T-cell (primary cell): ENCODE measurements around the gene RNU1-4. TPM values are rescaled to one million over a fixed set of nuclear protein-coding genes. Genes with fewer than 3 reads are reported as not detected.
"Not testable (repeated sequence)": the region's sequence is repeated elsewhere in the genome, so short reads cannot be mapped to it uniquely, and the experiment has no call there.

Experiments
- ATAC-seq, 4 experiments: fragments of 200-7000 bp in 3 of 4; fragments of 150-1000 bp in 1 of 4; cut with Tn5 transposase; replicated peaks in 1 of 4; 1 replicate in 3 of 4; 2 replicates in 1 of 4; pipeline ENCODE4 v1.10.0; 2021; ENCODE audit warnings: moderate library complexity in 3 of 4, mild to moderate bottlenecking in 2 of 4, moderate number of reproducible peaks in 1 of 4
- CTCF ChIA-PET, 2 donors: fragments of 300-600 bp; sonication (Branson Sonifier 250); formaldehyde crosslinking; loops; one replicate each; lab custom pipeline; 2022; ENCODE audit warnings: antibody characterized with exemption in 2 of 2; lab: Charles Lee
- POLR2A ChIA-PET, 2 donors: fragments of 300-600 bp; sonication (Branson Sonifier 250); formaldehyde crosslinking; loops; one replicate each; lab custom pipeline; 2022; ENCODE audit warnings: antibody characterized with exemption in 2 of 2; lab: Charles Lee
- DNase-seq, 35 experiments: peaks; one replicate each; pipeline versions ENCODE4 v3.0.0 to v3.0.0-alpha.2; 2013 to 2023
- H3K27ac ChIP-seq: one replicate; pipeline ENCODE4 v1.5.1; 2013; ENCODE audit warnings: low read length
- H3K27me3 ChIP-seq, 2 experiments: replicated peaks in 1 of 2; 1 replicate in 1 of 2; 2 replicates in 1 of 2; pipeline versions ENCODE4 v1.6.1 to v1.7.0; 2013; ENCODE audit warnings: low read length in 1 of 2, mixed read lengths in 1 of 2; ENCODE audit not compliant: control insufficient read depth in 2 of 2, insufficient read depth in 2 of 2; ENCODE audit errors: extremely low read depth in 1 of 2
- H3K36me3 ChIP-seq, 2 donors: 1 replicate in 1 of 2; 2 replicates in 1 of 2; pipeline versions ENCODE4 v1.6.1 to v1.7.0; 2013; ENCODE audit warnings: low read length in 1 of 2; ENCODE audit not compliant: control insufficient read depth in 2 of 2, insufficient read depth in 1 of 2; ENCODE audit errors: extremely low read depth in 1 of 2
- H3K4me1 ChIP-seq, 2 experiments: 1 replicate in 1 of 2; 2 replicates in 1 of 2; pipeline versions ENCODE4 v1.6.1 to v1.7.0; 2013; ENCODE audit warnings: low read length in 2 of 2, mixed read lengths in 1 of 2; ENCODE audit not compliant: insufficient read depth in 2 of 2, control insufficient read depth in 1 of 2; ENCODE audit errors: extremely low read depth in 1 of 2
- H3K4me3 ChIP-seq, 2 donors: 1 replicate in 1 of 2; 2 replicates in 1 of 2; pipeline versions ENCODE4 v1.5.1 to v1.7.0; 2013; ENCODE audit warnings: mild to moderate bottlenecking in 2 of 2, low read length in 1 of 2, moderate library complexity in 1 of 2; ENCODE audit not compliant: control insufficient read depth in 1 of 2; ENCODE audit errors: extremely low read depth in 1 of 2
- H3K9me3 ChIP-seq: 2 replicates; pipeline ENCODE4 v1.7.0; 2013
- H3K27ac Mint-ChIP-seq, 2 donors: one replicate each; pipeline ENCODE4 v1.8.0; 2020 to 2021; ENCODE audit warnings: mild to moderate bottlenecking in 2 of 2, mixed read lengths in 2 of 2
- H3K27me3 Mint-ChIP-seq, 2 donors: one replicate each; pipeline ENCODE4 v1.8.0; 2021 to 2022; ENCODE audit warnings: mixed read lengths in 2 of 2
- H3K36me3 Mint-ChIP-seq: one replicate; pipeline ENCODE4 v1.8.0; 2021; ENCODE audit warnings: mixed read lengths
- H3K4me1 Mint-ChIP-seq, 3 donors: one replicate each; pipeline ENCODE4 v1.8.0; 2020 to 2022; ENCODE audit warnings: mixed read lengths in 3 of 3, mild to moderate bottlenecking in 1 of 3
- H3K4me3 Mint-ChIP-seq, 3 donors: one replicate each; pipeline ENCODE4 v1.8.0; 2020 to 2022; ENCODE audit warnings: mild to moderate bottlenecking in 3 of 3, mixed read lengths in 3 of 3, moderate library complexity in 3 of 3
- H3K9me3 Mint-ChIP-seq, 3 donors: one replicate each; pipeline ENCODE4 v1.8.0; 2020 to 2022; ENCODE audit warnings: mixed read lengths in 3 of 3
- WGBS: methylation state at CpG from one replicate; pipeline ENCODE4 v1.1.5; 2013; ENCODE audit warnings: missing lambda C conversion rate; ENCODE audit not compliant: insufficient coverage; 5-methylcytosine and 5-hydroxymethylcytosine counted together
- total RNA-seq, 35 experiments: library from RNA in 6 of 35; stranded (reverse) in 6 of 35; fragments of 120-200 nt in 1 of 35; gene quantifications; one replicate each; pipeline versions ENCODE4 v1.2.1 to v1.2.4 and lab custom pipeline; 2013 to 2026

The RNU1-4 gene
- total RNA-seq, 5 donors from 2014 or later (not counting 1 experiment from before 2014, with no cell fraction given): 2,148 to 4,743 (median 3,650) TPM

- H3K36me3 Mint-ChIP-seq, H3K36me3 ChIP-seq, H3K27me3 ChIP-seq, H3K27ac ChIP-seq, H3K27ac Mint-ChIP-seq, H3K4me3 Mint-ChIP-seq, ATAC-seq, H3K9me3 Mint-ChIP-seq, H3K4me3 ChIP-seq, POLR2A ChIA-PET, H3K4me1 ChIP-seq, H3K4me1 Mint-ChIP-seq, DNase-seq, H3K9me3 ChIP-seq, CTCF ChIA-PET: not testable (repeated sequence)
- H3K27me3 Mint-ChIP-seq: peaks cover 8 to 22% of the 10 kb centered on the region in 2 donors
- 84% methylated on average over 14 of the region's 31 CpGs for WGBS
These were observed 25.7 kb downstream of the RNU1-4 start for GRCh38 chr1:16765731-16766605.

GRCh38 chr1:16766689-16767256, 26.5 kb downstream of the RNU1-4 start:
- DNase-seq, H3K4me3 Mint-ChIP-seq, H3K4me1 ChIP-seq, H3K36me3 ChIP-seq, H3K4me3 ChIP-seq, POLR2A ChIA-PET, H3K4me1 Mint-ChIP-seq, CTCF ChIA-PET, H3K27ac ChIP-seq, ATAC-seq, H3K9me3 ChIP-seq, H3K27me3 ChIP-seq, H3K27ac Mint-ChIP-seq, H3K36me3 Mint-ChIP-seq, H3K9me3 Mint-ChIP-seq: not testable (repeated sequence)
- WGBS: 78% methylated on average over 5 of the region's 9 CpGs
- H3K27me3 Mint-ChIP-seq: peaks cover 8 to 24% of the 10 kb centered on the region in 2 donors

GRCh38 chr1:16770139-16770759, 29.9 kb downstream of the RNU1-4 start:
- ATAC-seq, H3K27me3 ChIP-seq, H3K4me3 Mint-ChIP-seq, DNase-seq, POLR2A ChIA-PET, H3K9me3 ChIP-seq, CTCF ChIA-PET, H3K36me3 Mint-ChIP-seq, H3K4me3 ChIP-seq, H3K4me1 ChIP-seq, H3K36me3 ChIP-seq, H3K27ac ChIP-seq, H3K9me3 Mint-ChIP-seq, H3K27ac Mint-ChIP-seq, H3K4me1 Mint-ChIP-seq: not testable (repeated sequence)
- 79% methylated on average over 2 of the region's 5 CpGs for WGBS
- H3K27me3 Mint-ChIP-seq: peaks cover 14 to 27% of the 10 kb centered on the region in 2 donors

GRCh38 chr1:16770896-16771446, 30.7 kb downstream of the RNU1-4 start:
- H3K27ac Mint-ChIP-seq, DNase-seq, H3K36me3 Mint-ChIP-seq, H3K4me1 ChIP-seq, H3K27me3 ChIP-seq, H3K27ac ChIP-seq, POLR2A ChIA-PET, H3K36me3 ChIP-seq, CTCF ChIA-PET, H3K4me3 Mint-ChIP-seq, ATAC-seq, H3K9me3 Mint-ChIP-seq, H3K4me3 ChIP-seq, H3K4me1 Mint-ChIP-seq, H3K9me3 ChIP-seq: not testable (repeated sequence)
- peaks cover 12 to 26% of the 10 kb centered on the region in 2 donors for H3K27me3 Mint-ChIP-seq
- 38% methylated on average over 3 of the region's 6 CpGs for WGBS

GRCh38 chr1:16772275-16773204, 32.2 kb downstream of the RNU1-4 start:
- H3K36me3 ChIP-seq, H3K4me3 ChIP-seq, H3K9me3 ChIP-seq, H3K9me3 Mint-ChIP-seq, H3K4me1 Mint-ChIP-seq, H3K36me3 Mint-ChIP-seq, DNase-seq, H3K27ac ChIP-seq, POLR2A ChIA-PET, H3K27ac Mint-ChIP-seq, CTCF ChIA-PET, H3K4me3 Mint-ChIP-seq, H3K27me3 ChIP-seq, ATAC-seq, H3K4me1 ChIP-seq: not testable (repeated sequence)
- H3K27me3 Mint-ChIP-seq: peaks cover 14 to 27% of the 10 kb centered on the region in 2 donors
- 86% methylated on average over 3 of the region's 21 CpGs for WGBS

- H3K4me1 Mint-ChIP-seq, ATAC-seq, H3K27me3 ChIP-seq, H3K9me3 Mint-ChIP-seq, H3K4me3 Mint-ChIP-seq, H3K27ac ChIP-seq, H3K4me1 ChIP-seq, H3K36me3 Mint-ChIP-seq, POLR2A ChIA-PET, DNase-seq, H3K36me3 ChIP-seq, CTCF ChIA-PET, H3K27ac Mint-ChIP-seq, H3K4me3 ChIP-seq, H3K9me3 ChIP-seq: not testable (repeated sequence)
- no CpG with 5 or more reads among the region's 9 CpGs for WGBS
- H3K27me3 Mint-ChIP-seq: peaks cover 19 to 27% of the 10 kb centered on the region in 2 donors
These were observed 32.9 kb downstream of the RNU1-4 start for GRCh38 chr1:16773205-16773596.
